Stimulated activated CD8-positive, alpha-beta memory T cell treated with anti-CD3 and anti-CD28 coated beads, Interleukin-2, amount 100 ng/mL, for 48 hours (primary cell): ENCODE results near the gene MBLAC1.

Source experiments
- DNase-seq, 2 donors: peaks; one replicate each; pipeline ENCODE4 v3.0.0-alpha.2; 2020; ENCODE audit warnings: low read depth in 2 of 2

MBLAC1 gene

DNA sequence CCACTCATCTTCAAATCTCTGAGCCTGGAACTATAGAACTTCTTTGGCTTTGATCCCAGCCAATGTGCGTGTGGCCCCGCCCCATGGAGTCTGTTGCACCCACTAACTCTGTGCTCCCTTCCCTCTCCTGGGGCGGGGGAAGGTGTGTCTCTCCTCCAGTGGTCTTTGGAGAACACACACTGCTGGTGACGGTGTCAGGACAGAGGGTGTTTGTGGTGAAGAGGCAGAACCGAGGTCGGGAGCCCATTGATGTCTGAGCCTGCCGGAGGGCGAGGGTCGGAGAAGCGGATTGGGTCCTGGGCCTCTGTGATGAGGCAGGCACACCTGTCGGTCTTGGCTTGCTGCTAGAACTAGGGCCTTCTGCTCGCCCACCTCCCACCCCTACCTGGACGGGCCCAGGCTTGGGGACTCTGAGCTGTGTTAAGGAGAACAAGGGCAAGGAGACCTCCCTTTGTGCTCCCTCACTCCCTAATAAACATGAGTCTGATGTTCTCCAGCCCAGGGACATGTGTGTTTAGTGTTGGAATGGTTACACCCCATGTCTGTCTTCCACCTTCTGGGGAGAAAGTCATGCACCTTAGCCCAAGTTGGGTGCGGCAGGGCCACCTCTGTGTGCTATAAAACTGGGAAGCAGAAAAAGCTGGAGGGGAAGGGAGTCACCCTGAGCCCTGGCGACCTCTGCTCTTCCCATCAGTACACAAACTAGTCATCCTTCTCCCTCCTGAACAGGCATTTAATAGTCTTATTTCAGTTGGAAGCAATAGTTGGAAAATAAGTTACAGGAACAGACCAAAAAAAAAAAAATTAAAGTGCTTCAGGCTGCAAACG, 27.2 kb downstream of the MBLAC1 start:
- DNase-seq, result no peak

DNA sequence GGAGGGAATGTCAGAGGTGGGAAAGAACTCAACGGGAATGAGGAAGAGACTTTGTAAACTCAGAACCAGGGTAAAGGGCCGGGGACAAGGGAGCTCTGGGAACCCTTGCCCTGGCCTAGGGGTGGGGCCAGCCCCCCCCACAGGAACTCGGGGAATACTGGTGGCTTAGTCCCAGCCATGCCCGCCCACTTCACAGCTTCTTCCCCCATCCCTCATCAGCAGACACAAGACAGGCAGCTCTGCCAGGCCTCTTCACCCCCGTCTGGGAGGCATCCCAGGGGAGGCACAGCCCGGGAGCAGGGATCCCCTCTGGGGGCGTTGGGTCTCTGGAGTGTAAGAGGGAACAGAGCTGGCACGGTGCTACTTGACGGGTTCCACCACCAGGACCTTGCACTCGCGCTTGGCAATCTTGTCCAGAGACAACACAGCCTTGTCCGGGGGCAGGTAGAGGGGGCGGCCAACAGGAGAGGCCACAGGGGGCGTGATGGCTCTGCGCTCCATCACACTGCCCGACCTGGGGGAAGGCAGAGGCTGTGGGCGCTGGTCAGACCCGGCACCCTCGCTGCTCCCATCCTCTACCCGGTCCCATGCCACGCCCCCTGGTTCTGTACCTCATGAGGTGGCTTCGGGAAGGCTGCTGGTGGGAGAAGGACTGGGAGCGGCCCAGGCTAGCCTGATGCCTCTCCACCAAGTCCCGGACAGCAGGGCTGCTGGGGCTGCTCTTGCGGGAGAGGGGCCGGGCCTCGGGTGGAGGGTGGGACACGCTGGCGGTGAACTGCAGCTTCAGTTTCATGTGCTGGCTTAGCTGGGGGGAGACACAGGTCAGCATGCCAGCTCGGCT, 28.1 kb downstream of the MBLAC1 start:
- DNase-seq, result no peak

DNA sequence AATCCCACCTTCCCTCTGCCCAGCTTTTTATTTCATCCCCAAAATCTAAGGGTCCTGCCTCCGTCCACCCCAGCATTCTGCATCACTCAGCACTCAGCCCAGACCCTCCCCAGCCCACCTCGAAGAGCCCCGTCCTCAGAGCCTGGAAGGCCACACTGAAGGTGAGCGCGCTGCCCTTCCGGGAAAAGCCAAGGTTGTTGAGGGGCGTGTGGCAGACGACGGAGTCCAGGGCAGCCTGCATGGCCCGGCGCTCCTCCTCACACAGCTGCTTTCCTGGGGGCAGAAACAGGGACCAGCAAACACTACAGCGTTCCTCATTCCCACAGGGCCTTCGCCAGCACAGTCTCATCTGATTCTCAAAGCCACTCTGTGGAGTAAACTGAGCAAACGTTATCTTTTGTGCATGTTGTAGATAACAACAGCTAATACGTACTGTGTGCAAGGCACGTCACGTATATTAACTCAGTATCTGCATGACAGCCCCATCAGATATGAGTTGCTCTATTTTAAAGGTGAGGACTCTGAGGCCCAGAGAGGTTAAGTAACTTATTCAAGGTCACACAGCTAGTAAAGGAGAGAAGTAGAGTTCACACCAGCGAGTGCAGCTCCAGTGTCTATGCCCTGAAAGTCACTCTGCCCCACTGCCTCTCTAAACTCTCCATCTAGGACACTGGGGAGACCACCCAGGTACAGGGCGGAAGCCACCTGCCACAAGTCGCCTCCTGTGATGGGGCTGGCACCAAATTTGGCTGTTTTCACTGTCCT, 29.0 kb downstream of the MBLAC1 start:
- DNase-seq, result no peak

DNA sequence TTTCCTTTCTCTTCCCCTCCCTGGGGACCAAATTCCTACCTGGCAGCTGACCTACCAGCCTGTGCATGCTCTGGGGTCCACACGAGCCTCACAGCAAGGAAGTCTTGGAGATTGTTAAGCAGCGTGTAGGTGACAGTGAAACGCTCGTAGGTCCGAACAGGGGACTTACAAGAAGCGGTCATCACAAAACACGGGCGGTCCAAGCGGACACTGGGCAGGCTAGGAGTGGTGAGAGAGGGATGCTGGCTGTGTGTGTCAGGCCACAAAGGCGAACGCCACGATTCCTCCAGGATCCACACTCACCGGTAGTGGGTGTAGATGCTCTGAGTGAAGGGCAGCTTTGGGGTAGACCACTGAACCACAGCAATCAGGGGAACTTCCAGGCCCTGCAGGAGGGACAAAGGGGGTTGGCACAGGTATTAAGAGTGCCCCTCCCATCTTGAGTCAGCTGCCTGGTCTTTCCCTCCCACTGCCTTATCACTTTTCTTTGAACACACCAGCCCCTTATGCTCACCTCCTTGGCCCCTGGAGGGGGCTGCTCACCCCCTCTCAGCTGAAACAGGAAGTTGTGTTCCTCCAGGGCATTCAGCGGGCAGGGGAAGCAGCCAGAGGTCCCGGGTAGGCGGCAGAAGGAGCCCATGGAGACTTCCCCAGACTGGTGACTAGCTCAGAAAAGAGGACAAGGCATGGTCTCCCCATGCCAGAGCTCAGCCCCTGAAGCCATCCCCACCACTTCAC, 29.7 kb downstream of the MBLAC1 start:
- DNase-seq, result no peak

DNA sequence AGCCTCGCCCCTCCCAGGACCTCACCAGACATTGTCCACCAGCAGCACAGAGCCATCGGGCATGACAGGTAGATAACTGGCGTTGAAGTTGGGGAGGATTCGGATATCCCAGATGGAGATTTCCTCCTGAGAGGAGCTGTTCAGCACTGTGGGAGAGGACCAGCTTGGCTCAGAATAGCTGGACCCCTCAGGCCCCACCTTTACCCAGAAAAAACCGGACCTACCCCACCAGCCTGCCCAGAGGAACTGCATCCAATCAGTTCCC, 30.2 kb downstream of the MBLAC1 start:
- no peak for DNase-seq

DNA sequence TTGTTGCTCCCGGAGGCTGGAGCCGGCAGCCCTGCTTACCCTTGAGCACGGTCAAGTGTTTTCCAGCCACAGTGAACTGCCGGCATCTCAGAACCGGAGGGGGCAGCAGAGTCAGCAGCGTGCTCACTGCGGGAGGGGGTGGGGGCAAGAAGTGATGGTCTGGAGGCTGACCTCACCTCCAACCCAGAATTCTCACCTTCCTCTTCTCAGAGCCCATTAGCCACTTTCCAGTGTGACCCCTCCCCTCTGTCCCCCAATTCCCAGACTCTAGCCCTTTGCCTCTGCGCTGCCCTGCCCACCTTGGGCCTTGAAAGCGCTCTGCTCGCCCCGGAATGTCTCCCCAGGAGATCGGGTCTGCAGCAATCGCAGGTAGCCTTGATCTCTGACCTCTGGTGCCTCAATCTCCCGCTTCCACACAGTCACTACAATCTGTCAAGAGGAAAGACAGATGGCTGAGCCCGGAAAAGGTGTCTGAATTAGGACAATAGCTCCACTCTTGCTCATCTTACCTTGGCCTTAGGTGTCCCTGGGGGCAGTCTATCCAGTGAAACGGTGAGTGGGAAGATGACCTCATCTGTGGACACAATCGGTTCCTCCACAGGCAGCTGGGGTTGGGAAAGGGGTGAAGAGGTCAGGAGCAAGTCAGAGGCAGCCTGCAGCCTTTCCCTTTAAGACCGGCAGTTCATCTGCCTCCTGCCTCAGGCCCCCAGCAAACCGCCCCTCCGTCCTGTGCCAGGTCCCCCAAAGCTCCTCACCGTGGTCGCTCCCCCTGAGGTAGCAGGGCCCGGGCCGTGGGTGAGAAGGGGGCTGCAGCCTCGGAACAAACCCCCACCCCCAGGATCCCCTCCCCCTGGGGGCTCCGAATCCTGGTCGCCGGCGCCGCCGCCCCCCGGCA, 30.8 kb downstream of the MBLAC1 start:
- DNase-seq, result no peak

DNA sequence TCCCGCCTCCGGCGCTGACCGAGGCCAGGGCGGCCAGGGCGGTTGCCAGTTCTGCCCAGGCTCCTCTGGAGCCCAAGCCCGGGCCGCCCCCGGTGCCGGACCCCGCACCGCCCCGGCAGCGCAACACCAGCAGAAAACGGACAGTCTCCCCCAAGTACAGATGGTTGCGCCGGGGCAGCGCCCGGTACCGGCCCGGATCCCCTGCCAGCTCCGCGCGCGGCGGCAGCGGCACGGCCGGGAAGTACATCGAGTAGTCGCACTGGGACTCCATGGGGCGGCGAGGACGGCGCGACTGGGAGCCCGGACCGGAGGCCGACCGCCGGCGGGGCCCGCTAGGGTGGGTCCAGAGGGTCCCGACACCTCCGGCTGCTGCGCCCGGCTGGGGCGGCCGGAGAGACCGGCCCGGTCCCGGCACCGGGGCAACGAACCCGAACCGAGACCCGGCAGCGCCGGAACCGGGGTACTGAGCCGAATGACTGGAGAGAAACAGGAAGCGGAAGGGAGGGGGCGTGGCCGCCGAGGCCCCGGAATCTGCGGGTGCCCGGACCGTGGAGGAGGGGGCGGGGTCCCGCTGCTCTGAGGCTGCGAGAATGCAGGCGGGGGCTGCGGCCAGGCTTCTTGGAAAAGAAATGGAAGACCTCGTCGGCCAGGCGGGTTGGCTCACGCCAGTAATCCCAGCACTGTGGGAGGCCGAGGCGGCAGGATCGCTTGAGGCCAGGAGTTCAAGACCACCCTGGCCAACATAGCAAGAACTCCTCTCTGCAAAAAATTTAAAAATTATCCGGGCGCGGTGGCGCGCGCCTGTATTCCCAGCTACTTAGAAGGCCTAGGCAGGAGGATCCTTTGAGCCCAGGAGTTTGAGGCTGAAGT, 31.7 kb downstream of the MBLAC1 start, which contains the start of gene TRAPPC14:
TSS of gene TRAPPC14 (minus strand) at position 495 of the 870 bp plus-strand sequence. CDS start at position 271, 224 bp downstream.
- peak; percentile 94 to 96 for DNase-seq

DNA sequence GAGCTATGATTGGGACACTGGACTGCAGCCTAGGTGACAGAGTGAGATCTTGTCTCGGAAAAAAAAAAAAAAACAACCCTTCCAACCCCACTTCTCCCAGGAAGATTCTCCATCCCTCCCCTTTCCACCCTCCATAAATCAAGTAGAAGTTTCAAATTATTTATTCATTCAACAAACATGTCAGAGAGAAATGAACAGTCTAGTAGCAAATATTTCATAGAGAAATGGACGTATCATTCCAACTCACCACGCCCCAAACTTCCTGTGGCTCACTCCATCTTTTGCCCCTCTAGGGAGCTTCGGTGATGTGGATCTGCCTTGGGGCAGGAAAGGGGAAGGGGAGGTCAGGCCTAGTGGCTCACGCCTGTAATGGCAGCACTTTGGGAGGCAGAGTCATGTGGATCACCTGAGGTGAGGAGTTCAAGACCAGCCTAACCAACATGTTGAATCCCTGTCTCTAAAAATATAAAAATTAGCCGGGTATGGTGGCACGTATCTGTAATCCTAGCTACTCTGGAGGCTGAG, 32.4 kb downstream of the MBLAC1 start:
- no peak for DNase-seq

DNA sequence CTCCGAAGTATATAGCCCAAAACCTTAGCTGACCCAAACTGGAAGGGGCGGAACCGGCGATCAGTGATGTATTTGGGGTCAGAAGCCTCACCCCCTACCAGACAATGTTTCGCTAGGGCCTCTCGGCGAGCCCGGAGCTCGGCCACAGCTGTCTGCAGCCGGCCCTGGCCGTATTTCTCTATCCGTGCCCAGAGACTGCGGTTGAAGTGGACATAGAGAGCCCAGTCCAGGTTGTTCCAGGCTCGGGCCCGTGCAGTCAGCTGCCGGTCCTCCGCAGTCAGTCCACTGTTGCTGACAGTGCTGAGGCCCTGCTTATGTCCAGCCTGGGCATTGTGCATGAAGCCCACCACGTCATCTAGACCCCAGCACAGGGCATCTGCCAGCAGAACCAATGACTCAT, 33.3 kb downstream of the MBLAC1 start:
- DNase-seq, result no peak

DNA sequence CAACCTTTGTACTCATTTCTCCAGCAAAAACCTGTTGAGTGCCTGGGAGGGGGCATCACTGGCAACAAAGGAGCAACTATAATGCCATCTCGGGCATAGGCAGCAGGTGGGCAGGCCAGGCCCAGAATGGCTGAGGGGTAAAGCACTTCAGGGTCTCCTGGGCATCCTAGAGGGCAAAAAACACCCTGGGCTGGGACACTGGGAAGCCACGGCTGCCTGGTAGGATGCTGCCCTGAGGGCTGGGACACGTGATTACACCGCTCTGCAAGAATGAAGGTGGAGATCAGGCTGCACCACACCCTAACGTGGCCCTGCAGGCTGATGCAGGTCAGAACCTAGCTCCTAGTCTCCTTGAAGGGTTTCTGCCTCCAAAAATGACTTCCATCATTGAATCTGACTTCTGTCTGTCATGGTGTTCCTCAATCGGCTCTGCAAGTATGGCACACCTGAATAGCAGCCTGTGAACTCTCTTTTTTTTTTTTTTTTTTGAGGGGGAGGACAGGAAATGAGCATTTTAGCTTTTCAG, 36.3 kb downstream of the MBLAC1 start:
- no peak for DNase-seq

DNA sequence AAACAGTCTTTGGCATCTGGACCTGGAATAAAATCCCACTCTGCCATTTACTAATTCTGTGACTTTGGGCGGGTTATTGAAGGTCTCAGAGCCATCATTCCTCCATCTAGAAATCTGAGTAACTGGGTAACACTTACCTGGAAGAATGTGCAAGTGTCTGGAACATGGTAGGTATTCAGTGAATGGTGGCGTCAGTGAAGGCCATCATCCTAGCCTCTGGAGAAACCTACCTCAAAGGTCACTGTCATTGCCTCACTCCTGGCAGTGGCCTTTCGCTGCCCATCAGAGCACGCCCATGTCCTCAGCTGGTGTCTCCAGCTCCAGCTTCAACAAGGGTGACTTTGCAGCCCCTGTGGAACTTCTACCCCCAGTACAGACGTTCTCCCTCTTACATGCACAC, 37.1 kb downstream of the MBLAC1 start:
- no peak for DNase-seq

DNA sequence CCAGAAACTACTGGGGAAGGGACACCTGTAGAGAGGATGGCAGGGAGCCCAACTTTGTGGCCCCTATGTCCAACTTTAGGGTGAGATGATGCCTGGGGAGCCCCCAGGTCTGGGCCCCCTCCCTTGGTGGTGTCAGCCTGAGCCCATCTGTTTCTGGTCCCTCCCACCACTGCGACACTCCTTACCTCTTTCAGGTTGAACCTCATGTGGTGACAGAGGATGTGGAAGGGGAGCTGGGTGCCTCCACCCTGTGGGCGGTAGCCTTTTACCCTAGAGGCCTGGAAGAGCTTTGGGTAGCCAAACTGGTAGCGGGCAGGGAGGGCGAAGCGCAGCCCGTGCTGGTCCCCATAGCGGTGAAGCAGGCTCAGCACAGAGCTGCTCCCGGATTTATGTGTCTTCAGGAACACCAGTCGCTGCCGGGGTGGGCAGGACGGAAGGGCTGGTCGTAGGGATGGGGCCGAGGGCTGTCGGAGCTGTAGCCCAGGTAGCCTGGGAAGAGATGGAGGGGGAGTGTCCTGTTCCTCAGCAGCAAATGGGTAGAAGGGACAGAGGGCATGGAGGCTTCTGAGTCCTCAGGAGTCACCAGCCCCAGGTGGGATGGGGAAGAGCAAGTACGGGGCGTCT, 39.7 kb downstream of the MBLAC1 start:
- no peak for DNase-seq

DNA sequence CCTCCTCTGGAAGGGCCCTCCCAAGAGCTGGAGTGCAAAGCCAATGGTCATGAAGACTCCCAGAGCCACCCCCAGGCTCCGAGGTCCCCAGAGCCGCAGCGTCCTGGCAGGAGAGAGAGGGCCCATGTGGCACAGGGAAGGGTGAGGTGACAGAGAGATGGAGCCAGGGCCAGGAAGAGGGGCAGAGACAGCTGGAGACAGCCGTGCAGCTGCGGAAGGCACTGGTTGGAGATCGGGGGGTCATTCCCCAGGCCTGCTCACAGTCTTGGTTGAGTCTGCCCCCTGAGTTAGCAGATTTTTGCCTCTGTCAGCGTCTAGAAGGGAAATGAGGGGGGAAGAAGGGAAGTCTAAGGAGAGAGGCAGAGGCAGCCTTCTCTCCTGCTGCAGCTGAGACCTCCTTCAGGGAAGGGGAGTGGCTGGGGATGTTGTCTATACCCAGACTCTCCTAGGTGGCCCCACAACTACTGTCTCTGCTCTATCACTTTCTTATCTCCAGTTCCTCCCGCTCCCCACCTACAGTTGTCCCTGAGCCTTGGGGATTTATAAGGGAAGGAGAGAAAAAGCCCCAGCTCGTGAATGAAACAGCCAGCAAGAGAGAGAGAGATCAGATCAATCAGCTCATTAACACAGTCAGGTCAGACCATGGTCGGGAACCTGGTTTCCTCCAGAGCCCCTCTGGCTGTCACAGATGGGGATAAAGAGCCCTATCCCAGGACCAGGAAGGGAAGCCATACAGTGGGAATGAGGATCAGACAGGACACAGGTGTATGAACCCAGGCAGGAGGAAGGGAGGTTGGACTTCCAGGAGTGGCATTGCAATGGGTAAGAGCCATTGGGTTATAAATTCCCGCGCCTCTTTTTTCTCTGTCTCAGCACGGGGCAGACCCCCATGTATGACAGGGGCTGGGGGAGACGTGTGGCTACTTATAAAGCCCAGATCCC, 40.5 kb downstream of the MBLAC1 start:
- no peak for DNase-seq

DNA sequence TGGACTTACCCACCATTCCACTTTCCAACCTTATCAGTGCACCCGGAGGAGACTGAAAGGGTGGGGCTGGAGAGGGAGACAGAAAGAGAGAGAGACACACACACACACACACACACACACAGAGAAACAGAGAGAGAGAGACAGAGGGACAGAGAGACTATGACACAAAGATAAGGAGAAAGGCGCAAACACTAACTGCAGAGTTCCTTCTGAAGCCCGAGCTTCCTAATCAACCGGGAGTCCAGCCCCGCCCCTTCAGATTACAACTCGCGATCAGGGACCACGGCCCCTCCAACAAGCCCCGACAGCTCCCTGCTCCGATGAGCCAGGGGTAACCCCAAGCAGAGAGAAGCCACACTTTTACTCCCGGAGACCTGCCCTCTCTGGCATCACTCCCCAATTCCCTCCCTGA, 41.2 kb downstream of the MBLAC1 start:
- DNase-seq, result no peak

DNA sequence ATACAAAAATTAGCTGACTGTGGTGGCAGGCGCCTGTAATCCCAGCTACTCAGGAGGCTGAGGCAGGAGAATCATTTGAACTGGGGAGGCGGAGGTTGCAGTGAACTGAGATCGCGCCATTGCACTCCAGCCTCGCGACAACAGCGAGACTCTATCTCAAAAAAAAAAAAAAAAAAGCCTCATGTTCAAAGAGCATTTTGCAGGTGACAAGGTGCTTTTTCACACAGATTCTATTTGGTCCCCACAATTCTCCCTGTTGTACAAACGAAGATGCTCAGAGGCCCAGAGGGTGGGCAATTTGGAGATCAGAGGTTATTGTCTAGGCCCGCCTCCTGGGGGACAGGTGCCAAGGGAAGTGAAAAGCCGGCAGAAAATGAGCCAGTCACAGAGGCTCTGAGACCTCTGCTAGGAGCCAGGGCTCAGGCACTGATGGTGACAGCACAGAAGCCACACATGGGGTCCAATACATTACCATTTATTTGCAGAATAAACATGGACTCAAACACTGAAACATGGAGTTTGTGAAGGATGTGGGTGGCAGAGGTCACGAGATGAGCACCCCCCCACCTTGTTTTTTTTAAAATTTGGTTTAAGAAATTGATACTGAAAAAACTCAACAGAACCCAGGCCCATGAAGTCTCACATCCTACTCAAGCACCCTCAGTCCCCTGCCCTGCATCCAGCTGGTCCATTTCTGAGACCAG, 42.5 kb downstream of the MBLAC1 start:
- no peak for DNase-seq

DNA sequence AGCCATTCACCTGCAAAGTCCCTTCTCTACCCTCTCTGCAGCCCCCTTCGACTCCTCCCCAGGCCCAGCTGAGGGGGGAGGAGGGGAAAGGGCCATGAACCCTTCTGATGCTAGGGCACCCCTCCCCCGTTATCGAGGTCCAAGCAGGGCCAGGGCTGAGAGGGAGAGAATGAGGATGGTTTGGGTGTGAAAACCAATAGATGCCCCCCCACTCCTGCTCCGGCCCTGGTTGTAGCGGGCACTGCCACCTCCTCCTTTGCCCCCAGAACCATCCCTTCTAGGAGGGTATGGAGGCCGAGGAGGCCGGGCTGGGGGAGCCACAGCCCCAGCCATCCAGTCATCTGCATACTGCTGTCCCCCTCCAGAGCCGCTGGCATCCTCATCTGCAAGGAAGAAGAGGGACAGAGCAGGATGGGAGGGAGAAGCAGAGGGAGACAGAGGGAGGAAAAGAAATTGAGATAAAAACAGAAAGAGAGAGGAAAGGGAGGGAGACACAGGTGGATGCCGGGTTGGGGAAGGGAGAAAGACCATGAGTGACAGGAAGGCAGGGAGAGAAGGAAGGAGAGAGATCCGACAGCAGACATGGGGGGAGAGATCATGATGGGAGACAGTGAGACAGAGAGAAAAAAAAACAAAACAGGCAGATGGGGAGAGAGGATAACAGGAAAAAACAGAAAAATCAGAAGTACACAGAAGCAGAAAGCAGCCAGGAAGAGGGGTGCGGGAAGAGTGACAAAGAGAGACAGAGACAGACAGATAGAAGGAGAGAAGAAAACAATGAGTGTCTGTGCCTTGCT, 43.5 kb downstream of the MBLAC1 start:
- DNase-seq, result no peak
